Kidney (tissue), 14 donors: ENCODE measurements around the gene FRRS1. TPM values are rescaled to one million over a fixed set of nuclear protein-coding genes. Genes with fewer than 3 reads are reported as not detected.

Source experiments
- DNase-seq, 5 donors: peaks; one replicate each; pipeline ENCODE4 v3.0.0-alpha.2; 2013 to 2020
- FAIRE-seq: peaks from 2 replicates; lab custom pipeline; 2012; peaks lifted over from hg19 to GRCh38; lab: Jason Lieb, UNC
- H3K27ac ChIP-seq, 2 donors: one replicate each; pipeline ENCODE4 v1.7.0; 2013; ENCODE audit warnings: low read depth in 2 of 2, low read length in 2 of 2, inconsistent platforms in 1 of 2
- H3K27me3 ChIP-seq: one replicate; pipeline ENCODE4 v1.7.1; 2013; ENCODE audit warnings: low read length, inconsistent platforms; ENCODE audit not compliant: control insufficient read depth, insufficient read depth
- H3K36me3 ChIP-seq, 3 donors: one replicate each; pipeline versions ENCODE4 v1.7.0 to v1.7.1; 2013; ENCODE audit warnings: low read length in 3 of 3, control low read depth in 1 of 3, inconsistent platforms in 1 of 3; ENCODE audit not compliant: insufficient read depth in 3 of 3, control insufficient read depth in 2 of 3
- H3K4me1 ChIP-seq, 3 donors: one replicate each; pipeline versions ENCODE4 v1.7.0 to v1.7.1; 2013; ENCODE audit warnings: low read length in 3 of 3, inconsistent platforms in 1 of 3, low read depth in 1 of 3; ENCODE audit not compliant: control insufficient read depth in 2 of 3, insufficient read depth in 2 of 3
- H3K4me3 ChIP-seq, 3 donors: one replicate each; pipeline versions ENCODE4 v1.7.0 to v1.8.1; 2013; ENCODE audit warnings: low read length in 3 of 3, control low read depth in 1 of 3, inconsistent platforms in 1 of 3
- H3K9ac ChIP-seq, 3 donors: one replicate each; pipeline versions ENCODE4 v1.7.0 to v1.7.1; 2013; ENCODE audit warnings: low read length in 3 of 3, control low read depth in 1 of 3, inconsistent platforms in 1 of 3
- H3K9me3 ChIP-seq, 3 donors: one replicate each; pipeline versions ENCODE4 v1.7.0 to v1.7.1; 2013; ENCODE audit warnings: low read length in 3 of 3, control low read depth in 1 of 3, inconsistent platforms in 1 of 3; ENCODE audit not compliant: control insufficient read depth in 2 of 3, insufficient read depth in 1 of 3
- CTCF ChIP-seq: IDR thresholded peaks from 3 replicates; pipeline ENCODE4 v1.5.1; 2012; ENCODE audit warnings: mild to moderate bottlenecking, moderate library complexity, borderline replicate concordance; ENCODE audit not compliant: insufficient read depth; ENCODE audit errors: extremely low read depth
- intact Hi-C: fragments of 100-400 bp; cut with DNase I; formaldehyde crosslinking; loops from one replicate; pipeline ENCODE4 v1.11.1; 2022
- polyA plus RNA-seq: library from polyadenylated mRNA; stranded (reverse); fragments of 350-450 nt; fragmentation: Illumina TruSeq; extraction: RNeasy Lipid Tissue Mini Kit (QIAGEN cat#74804); gene quantifications from one replicate; pipeline ENCODE4 v1.2.3, GENCODE V29; 2014; ENCODE audit warnings: low read depth, low replicate concordance; ENCODE audit not compliant: insufficient read depth
- total RNA-seq: library from RNA; stranded (reverse); fragmentation: NEBNext Ultra II Directional; extraction: Animal tissue kit (Norgen Biotek cat#: 25700); gene quantifications from one replicate; pipeline ENCODE4 v1.2.1, GENCODE V29; 2021
- donor health status: control.
- donor health status: control.
- donor health status: control.
- donor health status: control.
- donor health status: control.
- donor health status: DM: yes; HTN: yes; CAD: no.
- donor health status: Normal renal cell carcinoma (clear cell type).

Gene FRRS1
- total and polyA plus RNA-seq, 2 donors from 2014 or later, result 1.0 to 7.4 TPM

GRCh38 chr1:99682291-99682751, 84.1 kb downstream of the FRRS1 start:
- Histone ChIP-seq H3K27ac (no peak overlapping the region), H3K36me3 (no peaks in the 10 kb centered on the region), H3K9me3 (no peaks in the 10 kb centered on the region), H3K4me3 (no peak overlapping the region), H3K4me1 (peaks cover 0 to 2% (median 0%) of the 10 kb centered on the region in 3 donors), H3K27me3 (no peaks in the 10 kb centered on the region), H3K9ac (no peak overlapping the region)
- no peak for TF ChIP-seq CTCF
- FAIRE-seq (no peak), DNase-seq (no peak)
- intact Hi-C loops, result no loop called here

GRCh38 chr1:99681583-99681982, 84.9 kb downstream of the FRRS1 start:
- peaks cover 0 to 2% (median 0%) of the 10 kb centered on the region in 3 donors for H3K4me1 ChIP-seq
- TF ChIP-seq CTCF, result no peak
- no peak overlapping the region for H3K4me3 ChIP-seq
- intact Hi-C loops, result no loop called here
- H3K27ac ChIP-seq, result no peak overlapping the region
- no peaks in the 10 kb centered on the region for H3K9me3 ChIP-seq
- no peak for DNase-seq
- H3K9ac ChIP-seq, result no peak overlapping the region
- no peaks in the 10 kb centered on the region for H3K36me3 ChIP-seq
- H3K27me3 ChIP-seq, result no peaks in the 10 kb centered on the region
- no peak for FAIRE-seq

- Histone ChIP-seq H3K27ac (no peak overlapping the region), H3K4me3 (no peak overlapping the region), H3K4me1 (no peaks in the 10 kb centered on the region), H3K9ac (no peak overlapping the region), H3K27me3 (no peaks in the 10 kb centered on the region), H3K9me3 (no peaks in the 10 kb centered on the region), H3K36me3 (no peaks in the 10 kb centered on the region)
- FAIRE-seq (no peak), DNase-seq (no peak)
- intact Hi-C loops, result no loop called here
- no peak for TF ChIP-seq CTCF
These were observed 86.2 kb downstream of the FRRS1 start for GRCh38 chr1:99680270-99680669.

GRCh38 chr1:99677416-99677815, 89.0 kb downstream of the FRRS1 start:
- no peak overlapping the region for H3K27ac ChIP-seq
- DNase-seq (no peak), FAIRE-seq (no peak)

More at GRCh38 chr1:99677416-99677815, 89.0 kb downstream of the FRRS1 start:
- Histone ChIP-seq H3K4me1 (peaks cover 0 to 7% (median 0%) of the 10 kb centered on the region in 3 donors), H3K36me3 (no peaks in the 10 kb centered on the region), H3K9ac (no peak overlapping the region), H3K27me3 (no peaks in the 10 kb centered on the region), H3K4me3 (no peak overlapping the region), H3K9me3 (no peaks in the 10 kb centered on the region)
- intact Hi-C loops, result no loop called here
- no peak for TF ChIP-seq CTCF
